GM18511 (cell line): ENCODE data around the gene GPR52.
"Not testable (repeated sequence)": the region's sequence is repeated elsewhere in the genome, so short reads cannot be mapped to it uniquely, and the experiment has no call there.

Experiments used
- ATAC-seq: cut with Tn5 transposase; IDR thresholded peaks from one replicate; pipeline ENCODE4 v1.9.1; 2021; ENCODE audit warnings: mild to moderate bottlenecking, moderate library complexity; ENCODE audit not compliant: unreplicated experiment

Gene GPR52

GRCh38 chr1:174447866-174448530 is at the start of gene GPR52:
GPR52 (plus strand) TSS chr1:174447964; CDS start chr1:174448112, 148 bp downstream.
- ATAC-seq, result no peak

- ATAC-seq, result no peak
Measured at GRCh38 chr1:174398246-174398645, 49.5 kb upstream of the GPR52 start.

GRCh38 chr1:174399211-174399610 is 48.6 kb upstream of the GPR52 start:
- no peak for ATAC-seq

- ATAC-seq, result no peak
Measured at GRCh38 chr1:174401075-174401474, 46.7 kb upstream of the GPR52 start.

GRCh38 chr1:174405219-174405618 is 42.5 kb upstream of the GPR52 start:
- ATAC-seq, result no peak

GRCh38 chr1:174406421-174406820 is 41.3 kb upstream of the GPR52 start:
- ATAC-seq, result no peak

GRCh38 chr1:174407665-174408064 is 40.1 kb upstream of the GPR52 start:
- ATAC-seq, result no peak

GRCh38 chr1:174408146-174408545 is 39.6 kb upstream of the GPR52 start:
- no peak for ATAC-seq

- ATAC-seq, result not testable (repeated sequence)
Measured at GRCh38 chr1:174409801-174410200, 38.0 kb upstream of the GPR52 start.

- ATAC-seq, result no peak
Measured at GRCh38 chr1:174413632-174414031, 34.1 kb upstream of the GPR52 start.

- no peak for ATAC-seq
Measured at GRCh38 chr1:174414203-174414602, 33.6 kb upstream of the GPR52 start.

GRCh38 chr1:174415506-174415905 is 32.3 kb upstream of the GPR52 start:
- ATAC-seq, result no peak

GRCh38 chr1:174417921-174418320 is 29.8 kb upstream of the GPR52 start:
- no peak for ATAC-seq

- no peak for ATAC-seq
Measured at GRCh38 chr1:174425121-174425520, 22.6 kb upstream of the GPR52 start.

- ATAC-seq, result no peak
Measured at GRCh38 chr1:174426153-174426552, 21.6 kb upstream of the GPR52 start.

GRCh38 chr1:174428033-174428432 is 19.7 kb upstream of the GPR52 start:
- ATAC-seq, result no peak

- ATAC-seq, result no peak
Measured at GRCh38 chr1:174428739-174429138, 19.0 kb upstream of the GPR52 start.

GRCh38 chr1:174433451-174433850 is 14.3 kb upstream of the GPR52 start:
- no peak for ATAC-seq

GRCh38 chr1:174445351-174445750 is 2.4 kb upstream of the GPR52 start:
- ATAC-seq, result no peak

GRCh38 chr1:174445817-174446216 is 1.9 kb upstream of the GPR52 start:
- ATAC-seq, result no peak

- no peak for ATAC-seq
Measured at GRCh38 chr1:174448531-174448883, 743 bp downstream of the GPR52 start.

- no peak for ATAC-seq
Measured at GRCh38 chr1:174448974-174449373, 1.2 kb downstream of the GPR52 start.

GRCh38 chr1:174451408-174451807 is 3.6 kb downstream of the GPR52 start:
- ATAC-seq, result no peak
